ENCODE results near the gene KCNMA1.

- TF ChIP-seq CTCF (IDR thresholded peaks at IDR 0.05) = no peak
- TF ChIP-seq POLR2A (IDR thresholded peaks at IDR 0.05) = no peak
- TF ChIP-seq POLR2AphosphoS5 (IDR thresholded peaks at IDR 0.05; ENCODE audit: insufficient read depth in 1 of 2, low read depth in 1 of 2) = no peak
Measured at GRCh38 chr10:77541247-77541646, 96.4 kb downstream of the KCNMA1 start.

Data from vagina (tissue), 2 donors.